ENCODE results near the gene SPEN.
"Not testable (repeated sequence)": the region's sequence is repeated elsewhere in the genome, so short reads cannot be mapped to it uniquely, and the experiment has no call there.

SPEN gene

DNA sequence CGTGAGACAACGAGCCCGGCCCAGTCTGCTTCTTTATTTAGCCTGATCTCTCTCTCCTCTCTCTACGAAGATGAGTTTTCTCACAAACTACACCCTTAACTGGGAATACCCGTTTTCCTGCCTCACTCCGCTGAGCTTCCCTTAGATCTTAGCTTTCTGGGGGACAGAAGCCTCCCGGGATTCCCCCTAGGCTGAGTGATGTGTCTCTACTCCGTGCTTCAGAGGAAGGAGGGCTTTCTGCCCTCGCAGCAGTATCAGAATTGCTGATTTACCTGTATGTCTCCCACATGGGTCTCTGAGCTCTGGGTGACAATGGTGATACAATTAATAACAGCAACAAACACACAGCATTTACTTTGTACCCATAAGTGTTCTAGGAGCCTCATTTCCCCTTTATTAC lies 127.3 kb downstream of the SPEN start:
- peak overlapping the region; percentile 89 for H3K4me3 ChIP-seq
- no peak overlapping the region for H3K27ac ChIP-seq
- TF ChIP-seq POLR2AphosphoS5 (IDR thresholded peaks at IDR 0.05; ENCODE audit: borderline replicate concordance, low read depth, low read length) (no peak), EZH2 (IDR thresholded peaks at IDR 0.05) (no peak), FOXP2 (optimal IDR thresholded peaks at IDR 0.05; ENCODE audit: control extremely low read depth, extremely low read length, insufficient read depth) (no peak)
- H3K9ac ChIP-seq (ENCODE audit: insufficient read length) = peak overlapping the region; percentile 82
- H3K9me3 ChIP-seq (ENCODE audit: low read depth, low read length) = 0 out of 2 replicates have a peak, but pooled peaks cover 2% of the 10 kb centered on the region
- no peak for DNase-seq (ENCODE audit: low read depth, low spot score)
- peaks cover 29% of the 10 kb centered on the region for H3K36me3 ChIP-seq (ENCODE audit: insufficient read depth, low read length)

DNA sequence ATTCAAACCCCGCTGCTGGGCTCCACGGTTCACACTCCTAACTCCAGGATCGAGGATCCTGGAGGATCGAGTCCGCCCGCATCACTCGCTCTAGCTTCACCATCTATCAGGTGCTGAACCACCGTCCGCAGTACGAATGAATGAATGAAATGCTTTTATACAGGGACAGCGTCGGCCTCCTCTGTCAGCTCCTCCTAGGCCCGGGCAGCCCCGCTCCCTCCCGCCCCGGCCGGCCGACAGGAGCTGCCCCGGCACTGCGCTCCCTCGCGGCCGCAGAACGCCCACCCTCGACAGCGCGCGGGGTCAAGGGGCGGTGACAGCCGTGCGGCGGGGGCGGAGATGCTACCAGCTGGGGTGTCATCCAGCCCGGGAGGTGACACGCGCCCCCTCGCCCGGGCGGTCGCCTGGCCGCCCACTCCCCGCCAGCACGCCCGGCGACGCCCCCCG lies 127.9 kb downstream of the SPEN start:
- TF ChIP-seq FOXP2 (optimal IDR thresholded peaks at IDR 0.05; ENCODE audit: control extremely low read depth, extremely low read length, insufficient read depth) = no peak
- TF ChIP-seq POLR2AphosphoS5 (IDR thresholded peaks at IDR 0.05; ENCODE audit: borderline replicate concordance, low read depth, low read length) = no peak
- no peak for TF ChIP-seq EZH2 (IDR thresholded peaks at IDR 0.05)
- H3K27ac ChIP-seq = no peak overlapping the region
- no peak for DNase-seq (ENCODE audit: low read depth, low spot score)
- no peaks in the 10 kb centered on the region for H3K9me3 ChIP-seq (ENCODE audit: low read depth, low read length)
- peak overlapping the region; percentile 82 for H3K9ac ChIP-seq (ENCODE audit: insufficient read length)
- H3K4me3 ChIP-seq = peak overlapping the region; percentile 89
- H3K36me3 ChIP-seq (ENCODE audit: insufficient read depth, low read length) = peaks cover 25% of the 10 kb centered on the region

- peak within 1 kb of the TSS; percentile 38; the same call in 1 of the 2 replicates for H3K27ac ChIP-seq
- peaks cover 21% of the 10 kb centered on the region for H3K36me3 ChIP-seq (ENCODE audit: insufficient read depth, low read length)
- DNase-seq (ENCODE audit: low read depth, low spot score) = peak; percentile 75
- peak within 1 kb of the TSS; percentile 82 for H3K9ac ChIP-seq (ENCODE audit: insufficient read length)
- H3K9me3 ChIP-seq (ENCODE audit: low read depth, low read length) = no peaks in the 10 kb centered on the region
- peak within 1 kb of the TSS; percentile 89 for H3K4me3 ChIP-seq
- TF ChIP-seq POLR2AphosphoS5 (IDR thresholded peaks at IDR 0.05; ENCODE audit: borderline replicate concordance, low read depth, low read length) = peak; percentile 85
- TF ChIP-seq FOXP2 (optimal IDR thresholded peaks at IDR 0.05; ENCODE audit: control extremely low read depth, extremely low read length, insufficient read depth) = no peak
Measured at GRCh38 chr1:15975805-15976680, 128.5 kb downstream of the SPEN start, which contains the start of gene ZBTB17. TSS of gene ZBTB17 (minus strand) at chr1:15976101. CDS start at chr1:15948495, 27,606 bp downstream.

DNA sequence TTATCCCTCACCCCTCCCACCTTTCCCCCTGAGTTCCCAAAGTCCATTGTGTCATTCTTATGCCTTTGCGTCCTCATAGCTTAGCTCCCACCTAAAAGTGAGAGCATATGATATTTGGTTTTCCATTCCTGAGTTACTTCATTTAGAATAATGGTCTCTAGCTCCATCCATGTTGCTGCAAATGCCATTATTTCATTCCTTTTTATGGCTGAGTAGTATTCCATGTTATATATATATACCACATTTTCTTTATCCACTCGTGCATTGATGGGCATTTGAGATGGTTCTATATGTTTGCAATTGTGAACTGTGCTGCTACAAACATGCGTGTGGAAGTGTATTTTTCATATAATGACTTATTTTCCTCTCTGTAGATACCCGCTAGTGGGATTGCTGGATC lies 130.4 kb downstream of the SPEN start:
- not testable (repeated sequence) for H3K4me3 ChIP-seq; H3K36me3 ChIP-seq (ENCODE audit: insufficient read depth, low read length); H3K9ac ChIP-seq (ENCODE audit: insufficient read length); H3K27ac ChIP-seq; DNase-seq (ENCODE audit: low read depth, low spot score); H3K9me3 ChIP-seq (ENCODE audit: low read depth, low read length)

DNA sequence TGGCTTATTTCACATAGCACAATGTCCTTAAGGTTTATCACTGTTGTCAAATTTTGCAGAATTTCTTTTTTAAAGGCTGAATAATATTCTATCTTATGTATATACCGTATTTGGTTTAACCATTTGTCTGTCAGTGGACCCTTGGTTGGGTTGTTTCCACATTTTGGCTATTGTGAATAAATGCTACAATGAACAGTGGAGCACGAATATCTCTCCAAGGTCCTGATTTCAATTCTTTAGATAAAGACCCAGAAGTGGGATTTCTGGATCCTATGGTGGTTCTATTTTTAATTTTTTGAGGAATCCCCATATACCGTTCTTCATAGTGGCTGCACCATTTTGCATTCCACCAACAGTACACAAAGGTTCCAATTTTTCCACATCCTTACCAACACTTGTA lies 134.2 kb downstream of the SPEN start:
- no peaks in the 10 kb centered on the region for H3K9me3 ChIP-seq (ENCODE audit: low read depth, low read length)
- no peak overlapping the region for H3K27ac ChIP-seq
- TF ChIP-seq FOXP2 (optimal IDR thresholded peaks at IDR 0.05; ENCODE audit: control extremely low read depth, extremely low read length, insufficient read depth) = no peak
- TF ChIP-seq POLR2AphosphoS5 (IDR thresholded peaks at IDR 0.05; ENCODE audit: borderline replicate concordance, low read depth, low read length) = no peak
- no peak for TF ChIP-seq EZH2 (IDR thresholded peaks at IDR 0.05)
- no peak overlapping the region for H3K9ac ChIP-seq (ENCODE audit: insufficient read length)
- H3K4me3 ChIP-seq = no peak overlapping the region
- H3K36me3 ChIP-seq (ENCODE audit: insufficient read depth, low read length) = no peaks in the 10 kb centered on the region
- DNase-seq (ENCODE audit: low read depth, low spot score) = no peak

- no peak for TF ChIP-seq FOXP2 (optimal IDR thresholded peaks at IDR 0.05; ENCODE audit: control extremely low read depth, extremely low read length, insufficient read depth)
- TF ChIP-seq POLR2AphosphoS5 (IDR thresholded peaks at IDR 0.05; ENCODE audit: borderline replicate concordance, low read depth, low read length) = no peak
- TF ChIP-seq EZH2 (IDR thresholded peaks at IDR 0.05) = no peak
- Histone ChIP-seq H3K36me3 (ENCODE audit: insufficient read depth, low read length) (no peaks in the 10 kb centered on the region), H3K4me3 (no peak overlapping the region), H3K9me3 (ENCODE audit: low read depth, low read length) (no peaks in the 10 kb centered on the region), H3K27ac (no peak overlapping the region), H3K9ac (ENCODE audit: insufficient read length) (no peak overlapping the region)
- DNase-seq (ENCODE audit: low read depth, low spot score) = no peak
Measured at GRCh38 chr1:15983275-15983674, 135.8 kb downstream of the SPEN start.

GRCh38 chr1:15985611-15986297 lies 138.2 kb downstream of the SPEN start:
- TF ChIP-seq POLR2AphosphoS5 (IDR thresholded peaks at IDR 0.05; ENCODE audit: borderline replicate concordance, low read depth, low read length) (no peak), EZH2 (IDR thresholded peaks at IDR 0.05) (no peak), FOXP2 (optimal IDR thresholded peaks at IDR 0.05; ENCODE audit: control extremely low read depth, extremely low read length, insufficient read depth) (no peak)
- H3K9me3 ChIP-seq (ENCODE audit: low read depth, low read length) = no peaks in the 10 kb centered on the region
- H3K36me3 ChIP-seq (ENCODE audit: insufficient read depth, low read length) = no peaks in the 10 kb centered on the region
- H3K9ac ChIP-seq (ENCODE audit: insufficient read length) = no peak overlapping the region
- no peak for DNase-seq (ENCODE audit: low read depth, low spot score)
- H3K4me3 ChIP-seq = no peak overlapping the region
- no peak overlapping the region for H3K27ac ChIP-seq

DNA sequence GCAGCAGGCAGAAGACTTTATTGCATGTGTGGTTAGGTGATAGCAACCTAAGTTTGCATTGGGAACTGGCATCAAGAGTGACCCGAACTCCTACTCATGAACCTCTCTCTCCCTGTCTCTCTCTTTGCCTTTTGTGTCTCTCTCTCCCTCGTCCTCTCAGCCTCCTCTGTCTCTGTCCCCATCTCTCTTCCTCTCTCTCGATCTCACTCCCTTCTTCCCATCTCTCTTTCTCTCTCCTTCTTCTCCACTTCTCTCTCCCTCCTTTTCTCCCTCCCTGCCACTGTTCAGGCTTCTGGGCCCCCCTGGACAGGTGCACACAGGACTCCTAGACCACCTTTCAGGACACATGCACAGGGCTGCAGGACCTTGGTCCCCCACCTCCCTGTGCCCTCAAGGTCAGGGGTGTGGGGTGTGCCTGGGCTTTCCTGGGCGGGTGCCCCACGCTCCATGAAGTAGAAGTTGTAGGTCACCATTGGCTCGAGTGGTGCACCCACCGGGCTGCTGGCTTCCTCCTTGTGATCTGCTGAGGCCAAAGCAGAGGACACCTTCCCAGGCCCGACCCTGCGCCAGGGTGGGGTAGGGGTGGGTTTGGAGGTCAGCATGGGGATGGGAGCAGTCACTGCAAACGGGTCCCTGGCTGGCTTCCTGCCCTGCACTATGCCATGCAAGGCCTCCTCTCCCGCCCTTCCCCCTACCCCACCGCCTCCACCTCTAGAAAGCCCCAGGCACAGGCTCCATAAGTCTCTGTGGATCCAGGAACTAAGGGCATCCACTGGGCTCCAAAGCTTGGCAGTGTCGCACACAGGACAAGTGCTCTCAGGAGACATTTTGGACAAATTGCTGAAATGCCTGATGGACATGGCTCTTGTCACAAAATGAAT lies 141.6 kb downstream of the SPEN start:
- no peak overlapping the region for H3K4me3 ChIP-seq
- no peak overlapping the region for H3K9ac ChIP-seq (ENCODE audit: insufficient read length)
- no peaks in the 10 kb centered on the region for H3K36me3 ChIP-seq (ENCODE audit: insufficient read depth, low read length)
- TF ChIP-seq FOXP2 (optimal IDR thresholded peaks at IDR 0.05; ENCODE audit: control extremely low read depth, extremely low read length, insufficient read depth) (no peak), EZH2 (IDR thresholded peaks at IDR 0.05) (no peak), POLR2AphosphoS5 (IDR thresholded peaks at IDR 0.05; ENCODE audit: borderline replicate concordance, low read depth, low read length) (no peak)
- no peak overlapping the region for H3K27ac ChIP-seq
- no peaks in the 10 kb centered on the region for H3K9me3 ChIP-seq (ENCODE audit: low read depth, low read length)
- no peak for DNase-seq (ENCODE audit: low read depth, low spot score)
